ENCODE data around the gene MYLK4. TPM values are rescaled to one million over a fixed set of nuclear protein-coding genes. Genes with fewer than 3 reads are reported as not detected.

Gene MYLK4
- total and polyA plus RNA-seq, 2 donors (not counting 3 experiments of a cell fraction or from before 2014, with no cell fraction given): 0.41 to 0.62 TPM

DNA sequence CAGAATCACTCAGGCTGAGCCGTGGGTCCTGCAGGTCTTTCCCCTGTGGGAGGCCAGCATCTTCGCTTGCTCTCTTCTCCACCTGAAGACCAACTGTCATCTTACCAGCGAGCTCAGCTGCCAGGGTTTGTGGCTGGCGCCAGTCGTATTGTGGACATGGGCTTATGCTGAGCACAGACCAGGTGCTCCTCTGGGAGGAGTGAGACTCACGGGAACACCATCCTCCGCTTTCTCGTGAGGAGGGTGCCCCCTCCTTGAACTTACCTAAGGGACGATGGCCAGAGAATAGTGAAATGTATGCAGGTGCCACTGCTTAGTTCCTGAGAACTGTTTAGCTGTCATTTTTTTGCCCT, 31.6 kb upstream of the MYLK4 start:
- FAIRE-seq (no peak), DNase-seq (ENCODE audit: low read depth, low spot score) (no peak)
- BruUV-seq (replicated peaks): no TSS peak
- H3K9ac ChIP-seq (replicated peaks; ENCODE audit: extremely low read depth, insufficient read depth, low read length): no peak overlapping the region
- intact Hi-C loops (cut with micrococcal nuclease) (no loop called here), dilution Hi-C loops (cut with MboI; ENCODE audit: extremely low pct_ligation_motif_present, low sequenced_read_pairs) (no loop called here)
- no peak overlapping the region for H2AFZ ChIP-seq (ENCODE audit: low read depth, low read length)
- POLR2A ChIA-PET: interaction anchor here (2.5 kb wide), 1 partner anchor 14 kb away, joined by 12 read pairs; no protein-coding TSS in a partner anchor
- no peaks in the 10 kb centered on the region for H3K27me3 ChIP-seq (ENCODE audit: control insufficient read depth in 2 of 2, insufficient read depth in 2 of 2, low read length in 2 of 2)
- H3K9me3 ChIP-seq (replicated peaks; ENCODE audit: control insufficient read depth, insufficient read depth, low read length): no peaks in the 10 kb centered on the region
- no peak overlapping the region for H3K27ac ChIP-seq (ENCODE audit: insufficient read depth, low read depth, low read length)
- peaks cover 0 to 21% of the 10 kb centered on the region in 2 experiments for H3K36me3 ChIP-seq (ENCODE audit: control insufficient read depth in 2 of 2, extremely low read depth in 1 of 2, insufficient read depth in 2 of 2, low read length in 2 of 2)
- no peak overlapping the region for H3K4me3 ChIP-seq (replicated peaks in 1 of 3; ENCODE audit: insufficient read depth in 1 of 3, low read depth in 1 of 3, low read length in 3 of 3)
- H3K4me2 ChIP-seq (ENCODE audit: insufficient read depth, low read length): no peak overlapping the region
- peaks cover 38% of the 10 kb centered on the region for H3K79me2 ChIP-seq (ENCODE audit: control insufficient read depth, insufficient read depth, low read length)
- H3K9me1 ChIP-seq (replicated peaks; ENCODE audit: control insufficient read depth, extremely low read depth, insufficient read depth, low read length): no peaks in the 10 kb centered on the region
- H4K20me1 ChIP-seq (replicated peaks; ENCODE audit: control insufficient read depth, extremely low read depth, insufficient read depth, low read length): no peaks in the 10 kb centered on the region
- H3K4me1 ChIP-seq (ENCODE audit: control insufficient read depth, extremely low read depth, insufficient read depth, low read length): peaks cover 23% of the 10 kb centered on the region
- CTCF ChIA-PET: interaction anchor here (0.5 to 2.8 kb wide), 6 partner anchors 9 to 505 kb away, joined by 3 to 54 read pairs (median 8); partner anchors contain the start of gene WRNIP1
- TF ChIP-seq FOS (IDR thresholded peaks at IDR 0.05; ENCODE audit: borderline replicate concordance, insufficient read depth, low read length) (no peak), EZH2 (IDR thresholded peaks at IDR 0.05; ENCODE audit: borderline replicate concordance, low read depth, low read length, severe bottlenecking) (no peak), GATA2 (IDR thresholded peaks at IDR 0.05; ENCODE audit: insufficient read depth, insufficient read length, low read depth, low read length) (no peak)

DNA sequence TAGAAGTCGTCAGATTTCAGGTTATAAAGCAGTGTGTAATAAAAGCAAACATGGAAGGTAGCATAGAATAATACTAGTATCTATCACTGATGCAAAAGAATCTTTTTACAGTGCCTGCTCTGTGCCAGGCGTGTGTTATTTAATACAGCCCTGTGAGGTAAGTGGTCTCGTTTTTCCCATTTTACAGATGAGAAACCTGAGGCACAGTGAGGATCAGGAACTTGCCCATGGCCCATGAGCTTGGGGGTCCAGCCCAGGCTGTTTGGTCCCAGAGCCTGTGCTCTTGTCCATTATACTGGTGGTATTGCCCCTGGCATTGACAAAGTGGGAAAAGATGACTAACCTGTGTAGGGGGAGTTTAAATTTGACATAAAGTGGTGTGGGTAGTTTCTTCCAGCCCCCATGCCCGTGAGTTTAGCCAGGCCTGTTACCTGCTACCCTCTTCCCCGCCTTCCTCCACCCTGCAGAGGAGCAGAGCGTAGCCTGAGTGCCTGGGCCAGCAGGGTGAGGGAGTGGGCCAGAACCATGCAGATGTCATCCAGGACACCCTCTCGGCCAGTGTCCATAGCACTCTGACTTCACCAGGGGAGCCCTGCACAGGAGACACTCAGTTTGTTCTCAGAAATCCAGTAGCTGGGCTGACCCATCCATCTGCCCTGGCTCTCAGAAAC, 31.1 kb upstream of the MYLK4 start:
- H3K9me3 ChIP-seq (replicated peaks; ENCODE audit: control insufficient read depth, insufficient read depth, low read length): no peaks in the 10 kb centered on the region
- BruUV-seq (replicated peaks): no TSS peak
- CTCF ChIA-PET: interaction anchor here (0.8 to 2.8 kb wide), 6 partner anchors 9 to 151 kb away, joined by 3 to 54 read pairs (median 8); partner anchors contain the start of gene WRNIP1

More for the DNA sequence above, 31.1 kb upstream of the MYLK4 start:
- no peak overlapping the region for H2AFZ ChIP-seq (ENCODE audit: low read depth, low read length)
- H3K27me3 ChIP-seq (ENCODE audit: control insufficient read depth in 2 of 2, insufficient read depth in 2 of 2, low read length in 2 of 2): no peaks in the 10 kb centered on the region
- H3K4me3 ChIP-seq (replicated peaks in 1 of 3; ENCODE audit: insufficient read depth in 1 of 3, low read depth in 1 of 3, low read length in 3 of 3): no peak overlapping the region
- DNase-seq (ENCODE audit: low read depth, low spot score) (no peak), FAIRE-seq (no peak)
- H3K4me2 ChIP-seq (ENCODE audit: insufficient read depth, low read length): no peak overlapping the region
- no peaks in the 10 kb centered on the region for H4K20me1 ChIP-seq (replicated peaks; ENCODE audit: control insufficient read depth, extremely low read depth, insufficient read depth, low read length)
- POLR2A ChIA-PET: interaction anchor here (2.5 kb wide), 1 partner anchor 13 kb away, joined by 12 read pairs; no protein-coding TSS in a partner anchor
- no peaks in the 10 kb centered on the region for H3K9me1 ChIP-seq (replicated peaks; ENCODE audit: control insufficient read depth, extremely low read depth, insufficient read depth, low read length)
- no peak overlapping the region for H3K27ac ChIP-seq (ENCODE audit: insufficient read depth, low read depth, low read length)
- peaks cover 42% of the 10 kb centered on the region for H3K79me2 ChIP-seq (ENCODE audit: control insufficient read depth, insufficient read depth, low read length)
- peaks cover 0 to 21% of the 10 kb centered on the region in 2 experiments for H3K36me3 ChIP-seq (ENCODE audit: control insufficient read depth in 2 of 2, extremely low read depth in 1 of 2, insufficient read depth in 2 of 2, low read length in 2 of 2)
- peaks cover 23% of the 10 kb centered on the region for H3K4me1 ChIP-seq (ENCODE audit: control insufficient read depth, extremely low read depth, insufficient read depth, low read length)
- dilution Hi-C loops (cut with MboI; ENCODE audit: extremely low pct_ligation_motif_present, low sequenced_read_pairs) (no loop called here), intact Hi-C loops (cut with micrococcal nuclease) (no loop called here)
- TF ChIP-seq POLR2A (IDR thresholded peaks at IDR 0.05; ENCODE audit: low read depth, low read length): no peak
- TF ChIP-seq POLR2AphosphoS5 (IDR thresholded peaks at IDR 0.05; ENCODE audit: insufficient read depth, low read depth, low read length): no peak
- no peak for TF ChIP-seq MYC (IDR thresholded peaks at IDR 0.05; ENCODE audit: low read depth, low read length)
- TF ChIP-seq, protein P1, sequence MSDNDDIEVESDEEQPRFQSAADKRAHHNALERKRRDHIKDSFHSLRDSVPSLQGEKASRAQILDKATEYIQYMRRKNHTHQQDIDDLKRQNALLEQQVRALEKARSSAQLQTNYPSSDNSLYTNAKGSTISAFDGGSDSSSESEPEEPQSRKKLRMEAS (IDR thresholded peaks at IDR 0.05; ENCODE audit: insufficient read depth, insufficient read length): no peak
- no peak for TF ChIP-seq FOS (IDR thresholded peaks at IDR 0.05; ENCODE audit: borderline replicate concordance, insufficient read depth, low read length)
- TF ChIP-seq JUN (IDR thresholded peaks at IDR 0.05; ENCODE audit: borderline replicate concordance, insufficient read depth, insufficient read length, low read depth): no peak
- TF ChIP-seq, protein P2, sequence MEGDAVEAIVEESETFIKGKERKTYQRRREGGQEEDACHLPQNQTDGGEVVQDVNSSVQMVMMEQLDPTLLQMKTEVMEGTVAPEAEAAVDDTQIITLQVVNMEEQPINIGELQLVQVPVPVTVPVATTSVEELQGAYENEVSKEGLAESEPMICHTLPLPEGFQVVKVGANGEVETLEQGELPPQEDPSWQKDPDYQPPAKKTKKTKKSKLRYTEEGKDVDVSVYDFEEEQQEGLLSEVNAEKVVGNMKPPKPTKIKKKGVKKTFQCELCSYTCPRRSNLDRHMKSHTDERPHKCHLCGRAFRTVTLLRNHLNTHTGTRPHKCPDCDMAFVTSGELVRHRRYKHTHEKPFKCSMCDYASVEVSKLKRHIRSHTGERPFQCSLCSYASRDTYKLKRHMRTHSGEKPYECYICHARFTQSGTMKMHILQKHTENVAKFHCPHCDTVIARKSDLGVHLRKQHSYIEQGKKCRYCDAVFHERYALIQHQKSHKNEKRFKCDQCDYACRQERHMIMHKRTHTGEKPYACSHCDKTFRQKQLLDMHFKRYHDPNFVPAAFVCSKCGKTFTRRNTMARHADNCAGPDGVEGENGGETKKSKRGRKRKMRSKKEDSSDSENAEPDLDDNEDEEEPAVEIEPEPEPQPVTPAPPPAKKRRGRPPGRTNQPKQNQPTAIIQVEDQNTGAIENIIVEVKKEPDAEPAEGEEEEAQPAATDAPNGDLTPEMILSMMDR (IDR thresholded peaks at IDR 0.05; ENCODE audit: extremely low read depth in 1 of 2, insufficient read depth in 1 of 2, low read depth in 1 of 2, low read length in 2 of 2): no peak
- H3K9ac ChIP-seq (replicated peaks; ENCODE audit: extremely low read depth, insufficient read depth, low read length): no peak overlapping the region
